Measurements from ENCODE around the gene KNDC1. TPM values are rescaled to one million over a fixed set of nuclear protein-coding genes. Genes with fewer than 3 reads are reported as not detected.

The KNDC1 gene
- total RNA-seq, 4 donors from 2014 or later: 2.1 to 9.3 (median 3.5) TPM

- 86 to 90% methylated on average over 13 to 16 of the region's 21 CpGs for WGBS, 2 donors
- H3K27me3 ChIP-seq: no peaks in the 10 kb centered on the region
- H3K4me3 ChIP-seq (replicated peaks in 1 of 3): no peak overlapping the region
- no peak for TF ChIP-seq POLR2A (IDR thresholded peaks at IDR 0.05)
- TF ChIP-seq, protein P1, sequence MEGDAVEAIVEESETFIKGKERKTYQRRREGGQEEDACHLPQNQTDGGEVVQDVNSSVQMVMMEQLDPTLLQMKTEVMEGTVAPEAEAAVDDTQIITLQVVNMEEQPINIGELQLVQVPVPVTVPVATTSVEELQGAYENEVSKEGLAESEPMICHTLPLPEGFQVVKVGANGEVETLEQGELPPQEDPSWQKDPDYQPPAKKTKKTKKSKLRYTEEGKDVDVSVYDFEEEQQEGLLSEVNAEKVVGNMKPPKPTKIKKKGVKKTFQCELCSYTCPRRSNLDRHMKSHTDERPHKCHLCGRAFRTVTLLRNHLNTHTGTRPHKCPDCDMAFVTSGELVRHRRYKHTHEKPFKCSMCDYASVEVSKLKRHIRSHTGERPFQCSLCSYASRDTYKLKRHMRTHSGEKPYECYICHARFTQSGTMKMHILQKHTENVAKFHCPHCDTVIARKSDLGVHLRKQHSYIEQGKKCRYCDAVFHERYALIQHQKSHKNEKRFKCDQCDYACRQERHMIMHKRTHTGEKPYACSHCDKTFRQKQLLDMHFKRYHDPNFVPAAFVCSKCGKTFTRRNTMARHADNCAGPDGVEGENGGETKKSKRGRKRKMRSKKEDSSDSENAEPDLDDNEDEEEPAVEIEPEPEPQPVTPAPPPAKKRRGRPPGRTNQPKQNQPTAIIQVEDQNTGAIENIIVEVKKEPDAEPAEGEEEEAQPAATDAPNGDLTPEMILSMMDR (IDR thresholded peaks at IDR 0.05): no peak
- no peak for DNase-seq
- intact Hi-C loops (cut with DNase I): no loop called here
- no peaks in the 10 kb centered on the region for H3K4me1 ChIP-seq
- H3K36me3 ChIP-seq: no peaks in the 10 kb centered on the region
- H3K27ac ChIP-seq: no peak overlapping the region
- no peaks in the 10 kb centered on the region for H3K9me3 ChIP-seq
These were observed 23.8 kb downstream of the KNDC1 start for GRCh38 chr10:133183646-133184378.

GRCh38 chr10:133184591-133185244 lies 24.7 kb downstream of the KNDC1 start:
- Histone ChIP-seq H3K27me3 (no peaks in the 10 kb centered on the region), H3K27ac (no peak overlapping the region), H3K36me3 (no peaks in the 10 kb centered on the region), H3K4me3 (replicated peaks in 1 of 3) (no peak overlapping the region), H3K4me1 (no peaks in the 10 kb centered on the region), H3K9me3 (no peaks in the 10 kb centered on the region)
- no peak for DNase-seq
- intact Hi-C loops (cut with DNase I): no loop called here
- 82 to 91% methylated on average over 11 to 17 of the region's 23 CpGs for WGBS, 2 donors
- TF ChIP-seq, protein P1 (IDR thresholded peaks at IDR 0.05): no peak
- TF ChIP-seq POLR2A (IDR thresholded peaks at IDR 0.05): no peak

DNA sequence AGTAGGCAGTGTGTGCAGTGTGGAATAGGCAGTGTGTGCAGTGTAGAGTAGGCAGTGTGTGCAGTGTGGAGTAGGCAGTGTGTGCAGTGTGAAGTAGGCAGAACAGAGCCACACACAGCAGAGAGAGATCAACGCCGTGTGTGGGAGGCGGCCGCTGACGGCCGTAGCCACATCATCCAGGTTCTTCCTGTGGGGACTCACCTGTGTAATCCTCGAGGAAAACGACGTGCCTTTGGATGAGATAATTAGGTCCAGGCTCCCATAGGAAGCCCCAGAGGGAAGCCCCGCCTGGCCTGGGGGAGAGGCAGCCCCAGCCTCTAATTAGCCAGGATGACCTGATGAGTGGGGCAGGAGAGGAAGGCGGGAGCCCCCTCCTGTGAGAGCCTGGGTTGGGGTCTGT lies 25.4 kb downstream of the KNDC1 start:
- intact Hi-C loops (cut with DNase I): no loop called here
- 62 to 81% methylated on average over 10 of the region's 11 CpGs for WGBS, 2 donors
- Histone ChIP-seq H3K4me3 (replicated peaks in 1 of 3) (no peak overlapping the region), H3K4me1 (no peaks in the 10 kb centered on the region), H3K27me3 (no peaks in the 10 kb centered on the region), H3K36me3 (no peaks in the 10 kb centered on the region), H3K27ac (no peak overlapping the region), H3K9me3 (no peaks in the 10 kb centered on the region)
- TF ChIP-seq POLR2A (IDR thresholded peaks at IDR 0.05): no peak
- TF ChIP-seq, protein P1 (IDR thresholded peaks at IDR 0.05): no peak
- no peak for DNase-seq

- Histone ChIP-seq H3K27me3 (no peaks in the 10 kb centered on the region), H3K4me1 (no peaks in the 10 kb centered on the region), H3K36me3 (no peaks in the 10 kb centered on the region), H3K4me3 (replicated peaks in 1 of 3) (no peak overlapping the region), H3K9me3 (no peaks in the 10 kb centered on the region), H3K27ac (no peak overlapping the region)
- TF ChIP-seq, protein P1 (IDR thresholded peaks at IDR 0.05): no peak
- TF ChIP-seq POLR2A (IDR thresholded peaks at IDR 0.05): no peak
- intact Hi-C loops (cut with DNase I): no loop called here
- DNase-seq: no peak
- 75 to 88% methylated on average over 3 to 25 of the region's 27 CpGs for WGBS, 2 donors
These were observed 25.9 kb downstream of the KNDC1 start for GRCh38 chr10:133185916-133186315.

DNA sequence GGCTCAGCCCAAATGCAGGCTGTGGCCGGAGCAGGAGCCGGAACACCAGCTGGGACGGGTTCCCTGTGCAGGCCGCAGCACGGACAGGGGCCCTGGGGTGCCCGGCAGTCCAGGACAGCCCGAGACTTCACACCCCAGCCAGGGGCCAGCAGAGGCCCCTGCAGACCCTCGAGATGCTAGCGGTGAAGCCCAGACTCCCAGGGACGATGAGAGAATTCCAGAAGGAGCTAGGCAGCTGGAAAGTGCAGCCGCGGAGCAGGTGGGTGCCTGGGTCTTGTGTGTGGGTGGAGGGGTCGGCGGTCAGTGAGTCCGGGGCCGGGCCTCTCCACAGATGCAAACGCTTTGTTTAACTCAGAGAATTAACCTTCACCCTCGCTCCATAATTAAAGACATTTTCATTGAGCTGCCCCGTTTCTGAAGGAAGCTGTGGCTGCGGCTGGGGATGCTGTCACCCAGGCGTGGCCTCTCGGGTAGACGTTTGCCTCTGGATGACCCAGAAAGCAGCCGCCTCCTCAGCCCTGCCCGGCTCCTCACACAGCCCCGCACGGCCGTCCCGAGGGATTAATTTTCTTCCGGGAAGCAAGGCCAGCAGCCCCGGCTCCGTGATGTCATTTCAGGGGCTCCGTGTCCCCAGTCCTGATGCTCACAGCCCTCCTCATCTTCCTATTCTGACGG lies 26.5 kb downstream of the KNDC1 start:
- DNase-seq: no peak
- TF ChIP-seq, protein P1 (IDR thresholded peaks at IDR 0.05): no peak
- no peak for TF ChIP-seq POLR2A (IDR thresholded peaks at IDR 0.05)
- intact Hi-C loops (cut with DNase I): no loop called here
- no peaks in the 10 kb centered on the region for H3K27me3 ChIP-seq
- H3K27ac ChIP-seq: no peak overlapping the region
- H3K9me3 ChIP-seq: no peaks in the 10 kb centered on the region
- no peaks in the 10 kb centered on the region for H3K4me1 ChIP-seq
- H3K4me3 ChIP-seq (replicated peaks in 1 of 3): no peak overlapping the region
- WGBS, 2 donors: 89 to 91% methylated on average over 24 to 29 of the region's 34 CpGs
- no peaks in the 10 kb centered on the region for H3K36me3 ChIP-seq
